A549 (cell line): ENCODE data around the gene SAG. TPM values are rescaled to one million over a fixed set of nuclear protein-coding genes. Genes with fewer than 3 reads are reported as not detected.

Experiments
- ATAC-seq, 2 experiments: fragments of 200-7000 bp in 1 of 2; fragments of >200 bp in 1 of 2; cut with Nextera tagmentation in 1 of 2; cut with Tn5 transposase in 1 of 2; 3 replicates each; pipeline versions ENCODE4 v1.8.0 to v1.9.1; 2018 to 2020; ENCODE audit warnings: mild to moderate bottlenecking in 1 of 2, moderate library complexity in 1 of 2
- CTCF ChIA-PET: fragments of 300-600 bp; sonication (Branson Sonifier 250); formaldehyde crosslinking; extraction: SDS; loops from one replicate; lab custom pipeline; 2021; ENCODE audit warnings: antibody characterized with exemption, inconsistent platforms; lab: Yijun Ruan, JAX
- POLR2A ChIA-PET: fragments of 350-600 bp; formaldehyde crosslinking; extraction: SDS; loops from one replicate; lab custom pipeline; 2021; ENCODE audit warnings: antibody characterized with exemption, inconsistent platforms; lab: Yijun Ruan, JAX
- DNase-seq, 2 experiments: peaks; one replicate each; pipeline versions ENCODE4 v3.0.0 to v3.0.0-alpha.2; 2011 to 2016; ENCODE audit warnings: low read depth in 1 of 2, low spot score in 1 of 2
- FAIRE-seq: peaks from 2 replicates; lab custom pipeline; 2011; peaks lifted over from hg19 to GRCh38; lab: Jason Lieb, UNC
- H3K27ac ChIP-seq, 2 experiments: fragments of >200 bp; sonication (Bioruptor Twin); formaldehyde crosslinking; 3 replicates each; pipeline ENCODE4 v1.5.1; 2016 to 2017
- H3K4me1 ChIP-seq: fragments of >200 bp; sonication (Bioruptor Twin); formaldehyde crosslinking; 3 replicates; pipeline ENCODE4 v1.6.1; 2016
- H3K4me2 ChIP-seq: fragments of >200 bp; sonication (Bioruptor Twin); formaldehyde crosslinking; 3 replicates; pipeline ENCODE4 v1.6.1; 2016
- H3K4me3 ChIP-seq: fragments of >200 bp; sonication (Bioruptor Twin); formaldehyde crosslinking; 3 replicates; pipeline ENCODE4 v1.5.1; 2016
- H3K9me3 ChIP-seq: fragments of >200 bp; sonication (Bioruptor Twin); formaldehyde crosslinking; 3 replicates; pipeline ENCODE4 v1.6.1; 2016
- CHD2 ChIP-seq: fragments of 150-350 bp; IDR thresholded peaks from 2 replicates; pipeline ENCODE4 v1.6.1; 2014; ENCODE audit warnings: low read length; ENCODE audit not compliant: partially characterized antibody
- EHF ChIP-seq: fragments of 250-450 bp; sonication (Bioruptor Pico); IDR thresholded peaks from 2 replicates; pipeline ENCODE4 v1.5.0; 2020; ENCODE audit warnings: mild to moderate bottlenecking
- FOSB ChIP-seq: fragments of 250-450 bp; sonication (Bioruptor Pico); IDR thresholded peaks from 2 replicates; pipeline ENCODE4 v1.5.0; 2020; ENCODE audit warnings: mild to moderate bottlenecking, moderate library complexity
- FOSL2 ChIP-seq, 2 experiments: fragments of 450-650 bp in 1 of 2; fragments of >200 bp in 1 of 2; sonication (Bioruptor Twin) in 1 of 2; formaldehyde crosslinking; IDR thresholded peaks; 2 replicates each; pipeline versions ENCODE4 v1.5.0 to v1.6.1; 2016 to 2020; ENCODE audit warnings: mild to moderate bottlenecking in 1 of 2, moderate library complexity in 1 of 2
- FOXS1 ChIP-seq: fragments of 250-450 bp; sonication (Bioruptor Pico); IDR thresholded peaks from 2 replicates; pipeline ENCODE4 v1.5.0; 2020; ENCODE audit warnings: mild to moderate bottlenecking, moderate library complexity
- HDAC2 ChIP-seq: fragments of 200-600 bp; sonication (generic); IDR thresholded peaks from 2 replicates; pipeline ENCODE4 v1.6.1; 2016
- HEYL ChIP-seq: fragments of 250-450 bp; sonication (Bioruptor Pico); IDR thresholded peaks from 2 replicates; pipeline ENCODE4 v1.8.0; 2021; ENCODE audit warnings: mild to moderate bottlenecking, moderate library complexity
- HOXB5 ChIP-seq: fragments of 250-450 bp; sonication (Bioruptor Pico); IDR thresholded peaks from 2 replicates; pipeline ENCODE4 v1.5.0; 2020; ENCODE audit warnings: mild to moderate bottlenecking, moderate library complexity
- MAFK ChIP-seq: fragments of 450-650 bp; IDR thresholded peaks from 2 replicates; pipeline ENCODE4 v1.6.1; 2014; ENCODE audit not compliant: partially characterized antibody
- RCOR1 ChIP-seq: fragments of 150-350 bp; IDR thresholded peaks from 2 replicates; pipeline ENCODE4 v1.6.1; 2014; ENCODE audit warnings: antibody characterized with exemption, low read length, low read depth
- RNF2 ChIP-seq: fragments of 200-600 bp; sonication (generic); IDR thresholded peaks from 2 replicates; pipeline ENCODE4 v1.6.1; 2016; ENCODE audit warnings: low read depth, mild to moderate bottlenecking, antibody characterized with exemption, moderate library complexity, borderline replicate concordance
- SMC3 ChIP-seq: fragments of >200 bp; sonication (Bioruptor Twin); formaldehyde crosslinking; IDR thresholded peaks from 3 replicates; pipeline ENCODE4 v1.6.1; 2018; ENCODE audit warnings: inconsistent platforms
- SREBF2 ChIP-seq: fragments of 450-650 bp; IDR thresholded peaks from 2 replicates; pipeline ENCODE4 v1.6.1; 2014; ENCODE audit warnings: mild to moderate bottlenecking, moderate library complexity
- TP53 ChIP-seq: fragments of 250-450 bp; sonication (Bioruptor Pico); IDR thresholded peaks from 2 replicates; pipeline ENCODE4 v1.5.0; 2021; ENCODE audit warnings: mild to moderate bottlenecking, moderate library complexity
- ZC3H11A ChIP-seq: fragments of 450-650 bp; IDR thresholded peaks from 2 replicates; pipeline ENCODE4 v1.6.1; 2014; ENCODE audit warnings: antibody characterized with exemption, mild to moderate bottlenecking
- ZNF302 ChIP-seq: fragments of 250-450 bp; sonication (Bioruptor Pico); IDR thresholded peaks from 2 replicates; pipeline ENCODE4 v1.9.0; 2021; ENCODE audit warnings: inconsistent platforms, mild to moderate bottlenecking, moderate library complexity
- WGBS: methylation state at CpG from one replicate; pipeline ENCODE4 v1.1.6; 2017; ENCODE audit errors: missing lambda C conversion rate; 5-methylcytosine and 5-hydroxymethylcytosine counted together
- polyA plus RNA-seq, 4 experiments: library from polyadenylated mRNA; depleted of rRNA in 3 of 4; stranded (reverse); fragments of >200 nt; fragmentation: RNase III in 1 of 4; extraction: RNeasy Plus Mini Kit Qiagen cat#74134 plus additional on column Dnase treatment in 1 of 4; gene quantifications; 2 replicates in 3 of 4; 3 replicates in 1 of 4; pipeline ENCODE4 v1.2.3, GENCODE V29; 2011 to 2017
- TF ChIP-seq, protein P1 (sequence below): fragments of 450-650 bp; IDR thresholded peaks from 2 replicates; pipeline ENCODE4 v1.6.1; 2014; ENCODE audit warnings: antibody characterized with exemption
- TF ChIP-seq, protein P2 (sequence below): fragments of 250-450 bp; sonication (Bioruptor Pico); IDR thresholded peaks from 2 replicates; pipeline ENCODE4 v1.5.0; 2021; ENCODE audit warnings: mild to moderate bottlenecking, moderate library complexity, borderline replicate concordance
- TF ChIP-seq, protein P3 (sequence below): fragments of 150-350 bp; IDR thresholded peaks from 2 replicates; pipeline ENCODE4 v1.6.1; 2014; ENCODE audit warnings: low read depth, mild to moderate bottlenecking, low read length
- TF ChIP-seq, protein P4 (sequence below): fragments of >200 bp; sonication (Bioruptor Twin); formaldehyde crosslinking; IDR thresholded peaks from 3 replicates; pipeline ENCODE4 v1.5.1; 2016
- TF ChIP-seq, protein P5 (sequence below): fragments of 250-450 bp; sonication (Bioruptor Pico); IDR thresholded peaks from 2 replicates; pipeline ENCODE4 v1.5.0; 2020; ENCODE audit warnings: low read depth, mild to moderate bottlenecking, moderate library complexity
- TF ChIP-seq, protein P6 (sequence below): IDR thresholded peaks from 2 replicates; pipeline ENCODE4 v1.6.1; 2012; ENCODE audit warnings: low read depth, borderline replicate concordance

SAG gene
- polyA plus RNA-seq, 2 of the 4 experiments (the other 2 are of a cell fraction): not detected

DNA sequence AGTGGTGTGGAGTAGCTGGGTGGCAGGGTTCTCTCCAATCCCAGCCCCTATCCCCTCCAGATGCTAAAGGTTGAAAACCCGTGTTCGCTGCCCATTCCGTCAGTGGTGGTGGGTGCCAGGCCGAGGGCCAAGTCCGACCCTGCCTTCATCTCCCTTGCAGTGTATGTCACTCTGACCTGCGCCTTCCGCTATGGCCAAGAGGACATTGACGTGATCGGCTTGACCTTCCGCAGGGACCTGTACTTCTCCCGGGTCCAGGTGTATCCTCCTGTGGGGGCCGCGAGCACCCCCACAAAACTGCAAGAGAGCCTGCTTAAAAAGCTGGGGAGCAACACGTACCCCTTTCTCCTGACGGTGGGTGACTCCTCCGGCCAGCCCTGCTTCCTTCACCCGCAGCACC, 12.9 kb downstream of the SAG start:
- H3K4me2 ChIP-seq: no peak overlapping the region
- FAIRE-seq (no peak), DNase-seq (no peak), ATAC-seq (no peak)
- no peaks in the 10 kb centered on the region for H3K9me3 ChIP-seq
- H3K27ac ChIP-seq: no peak overlapping the region
- ChIA-PET POLR2A (no interaction called here), CTCF (interaction anchor here (1.3 kb wide), 1 partner anchor 123 kb away, joined by 3 read pairs; no protein-coding TSS in a partner anchor)
- H3K4me3 ChIP-seq: no peak overlapping the region
- H3K4me1 ChIP-seq: no peaks in the 10 kb centered on the region
- no peak for TF ChIP-seq HOXB5
- TF ChIP-seq FOSL2 (IDR thresholded peaks at IDR 0.05): no peak
- TF ChIP-seq FOSL2 (CRISPR knock-in tag; IDR thresholded peaks at IDR 0.05): no peak
- TF ChIP-seq, protein P1, sequence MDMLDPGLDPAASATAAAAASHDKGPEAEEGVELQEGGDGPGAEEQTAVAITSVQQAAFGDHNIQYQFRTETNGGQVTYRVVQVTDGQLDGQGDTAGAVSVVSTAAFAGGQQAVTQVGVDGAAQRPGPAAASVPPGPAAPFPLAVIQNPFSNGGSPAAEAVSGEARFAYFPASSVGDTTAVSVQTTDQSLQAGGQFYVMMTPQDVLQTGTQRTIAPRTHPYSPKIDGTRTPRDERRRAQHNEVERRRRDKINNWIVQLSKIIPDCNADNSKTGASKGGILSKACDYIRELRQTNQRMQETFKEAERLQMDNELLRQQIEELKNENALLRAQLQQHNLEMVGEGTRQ: no peak
- TF ChIP-seq, protein P2, sequence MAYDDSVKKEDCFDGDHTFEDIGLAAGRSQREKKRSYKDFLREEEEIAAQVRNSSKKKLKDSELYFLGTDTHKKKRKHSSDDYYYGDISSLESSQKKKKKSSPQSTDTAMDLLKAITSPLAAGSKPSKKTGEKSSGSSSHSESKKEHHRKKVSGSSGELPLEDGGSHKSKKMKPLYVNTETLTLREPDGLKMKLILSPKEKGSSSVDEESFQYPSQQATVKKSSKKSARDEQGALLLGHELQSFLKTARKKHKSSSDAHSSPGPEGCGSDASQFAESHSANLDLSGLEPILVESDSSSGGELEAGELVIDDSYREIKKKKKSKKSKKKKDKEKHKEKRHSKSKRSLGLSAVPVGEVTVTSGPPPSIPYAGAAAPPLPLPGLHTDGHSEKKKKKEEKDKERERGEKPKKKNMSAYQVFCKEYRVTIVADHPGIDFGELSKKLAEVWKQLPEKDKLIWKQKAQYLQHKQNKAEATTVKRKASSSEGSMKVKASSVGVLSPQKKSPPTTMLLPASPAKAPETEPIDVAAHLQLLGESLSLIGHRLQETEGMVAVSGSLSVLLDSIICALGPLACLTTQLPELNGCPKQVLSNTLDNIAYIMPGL: no peak
- TF ChIP-seq, protein P3, sequence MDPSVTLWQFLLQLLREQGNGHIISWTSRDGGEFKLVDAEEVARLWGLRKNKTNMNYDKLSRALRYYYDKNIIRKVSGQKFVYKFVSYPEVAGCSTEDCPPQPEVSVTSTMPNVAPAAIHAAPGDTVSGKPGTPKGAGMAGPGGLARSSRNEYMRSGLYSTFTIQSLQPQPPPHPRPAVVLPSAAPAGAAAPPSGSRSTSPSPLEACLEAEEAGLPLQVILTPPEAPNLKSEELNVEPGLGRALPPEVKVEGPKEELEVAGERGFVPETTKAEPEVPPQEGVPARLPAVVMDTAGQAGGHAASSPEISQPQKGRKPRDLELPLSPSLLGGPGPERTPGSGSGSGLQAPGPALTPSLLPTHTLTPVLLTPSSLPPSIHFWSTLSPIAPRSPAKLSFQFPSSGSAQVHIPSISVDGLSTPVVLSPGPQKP: no peak
- TF ChIP-seq HDAC2: no peak
- no peak for TF ChIP-seq SMC3
- no peak for TF ChIP-seq MAFK
- no peak for TF ChIP-seq HEYL
- no peak for TF ChIP-seq TP53 (CRISPR knock-in tag)
- 92% methylated on average over 14 of the region's 17 CpGs for WGBS

DNA sequence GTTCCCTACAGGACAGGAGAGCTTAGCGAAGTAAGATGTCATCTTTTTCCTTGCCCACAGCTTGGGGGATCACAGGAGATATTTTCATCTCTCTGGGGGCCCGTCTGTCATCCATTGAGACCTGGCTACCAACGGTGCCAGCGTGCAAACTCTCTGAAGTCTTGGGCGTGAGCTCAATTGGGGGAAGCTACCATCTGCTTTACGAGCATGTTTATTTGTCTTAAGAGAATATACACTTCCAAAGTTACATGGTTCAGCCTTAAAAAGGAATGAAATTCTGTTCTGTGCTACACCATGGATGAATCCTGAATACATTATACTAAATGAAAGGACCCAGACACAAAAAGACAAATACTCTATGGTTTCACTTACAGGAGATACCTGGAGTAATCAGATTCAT, 13.6 kb downstream of the SAG start:
- FAIRE-seq: no peak
- TF ChIP-seq EHF (CRISPR knock-in tag): no peak
- TF ChIP-seq, protein P4, sequence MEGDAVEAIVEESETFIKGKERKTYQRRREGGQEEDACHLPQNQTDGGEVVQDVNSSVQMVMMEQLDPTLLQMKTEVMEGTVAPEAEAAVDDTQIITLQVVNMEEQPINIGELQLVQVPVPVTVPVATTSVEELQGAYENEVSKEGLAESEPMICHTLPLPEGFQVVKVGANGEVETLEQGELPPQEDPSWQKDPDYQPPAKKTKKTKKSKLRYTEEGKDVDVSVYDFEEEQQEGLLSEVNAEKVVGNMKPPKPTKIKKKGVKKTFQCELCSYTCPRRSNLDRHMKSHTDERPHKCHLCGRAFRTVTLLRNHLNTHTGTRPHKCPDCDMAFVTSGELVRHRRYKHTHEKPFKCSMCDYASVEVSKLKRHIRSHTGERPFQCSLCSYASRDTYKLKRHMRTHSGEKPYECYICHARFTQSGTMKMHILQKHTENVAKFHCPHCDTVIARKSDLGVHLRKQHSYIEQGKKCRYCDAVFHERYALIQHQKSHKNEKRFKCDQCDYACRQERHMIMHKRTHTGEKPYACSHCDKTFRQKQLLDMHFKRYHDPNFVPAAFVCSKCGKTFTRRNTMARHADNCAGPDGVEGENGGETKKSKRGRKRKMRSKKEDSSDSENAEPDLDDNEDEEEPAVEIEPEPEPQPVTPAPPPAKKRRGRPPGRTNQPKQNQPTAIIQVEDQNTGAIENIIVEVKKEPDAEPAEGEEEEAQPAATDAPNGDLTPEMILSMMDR: no peak
- TF ChIP-seq FOSB (CRISPR knock-in tag): no peak
- TF ChIP-seq, protein P5, sequence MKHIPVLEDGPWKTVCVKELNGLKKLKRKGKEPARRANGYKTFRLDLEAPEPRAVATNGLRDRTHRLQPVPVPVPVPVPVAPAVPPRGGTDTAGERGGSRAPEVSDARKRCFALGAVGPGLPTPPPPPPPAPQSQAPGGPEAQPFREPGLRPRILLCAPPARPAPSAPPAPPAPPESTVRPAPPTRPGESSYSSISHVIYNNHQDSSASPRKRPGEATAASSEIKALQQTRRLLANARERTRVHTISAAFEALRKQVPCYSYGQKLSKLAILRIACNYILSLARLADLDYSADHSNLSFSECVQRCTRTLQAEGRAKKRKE: no peak
- TF ChIP-seq ZNF302 (CRISPR knock-in tag): no peak
- TF ChIP-seq RNF2: no peak
- TF ChIP-seq FOXS1: no peak
- no peak for TF ChIP-seq ZC3H11A
- no peak for TF ChIP-seq SREBF2
- no peak for TF ChIP-seq CHD2
- no peak for TF ChIP-seq RCOR1
- TF ChIP-seq, protein P6, sequence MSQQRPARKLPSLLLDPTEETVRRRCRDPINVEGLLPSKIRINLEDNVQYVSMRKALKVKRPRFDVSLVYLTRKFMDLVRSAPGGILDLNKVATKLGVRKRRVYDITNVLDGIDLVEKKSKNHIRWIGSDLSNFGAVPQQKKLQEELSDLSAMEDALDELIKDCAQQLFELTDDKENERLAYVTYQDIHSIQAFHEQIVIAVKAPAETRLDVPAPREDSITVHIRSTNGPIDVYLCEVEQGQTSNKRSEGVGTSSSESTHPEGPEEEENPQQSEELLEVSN: no peak
- TF ChIP-seq, all 56 proteins: peak for 0
- CTCF ChIA-PET: interaction anchor here (1.3 kb wide), 1 partner anchor 123 kb away, joined by 3 read pairs; no protein-coding TSS in a partner anchor
- Histone ChIP-seq H3K27ac (no peak overlapping the region), H3K4me1 (no peaks in the 10 kb centered on the region), H3K9me3 (no peaks in the 10 kb centered on the region), H3K4me2 (no peak overlapping the region), H3K4me3 (no peak overlapping the region)
- POLR2A ChIA-PET: no interaction called here
- DNase-seq (no peak), ATAC-seq (no peak)
- WGBS: 74% methylated on average over 6 of the region's 6 CpGs
